Vagina (tissue), 2 donors: ENCODE data around the gene NUTM1.

Experiments used
- CTCF ChIP-seq, 3 experiments: fragments of 450-650 bp in 2 of 3; fragments of 200-600 bp in 1 of 3; sonication (generic) in 1 of 3; IDR thresholded peaks; one replicate each; pipeline ENCODE4 v1.5.1; 2017 to 2019; ENCODE audit warnings: antibody characterized with exemption in 3 of 3, mild to moderate bottlenecking in 2 of 3, moderate library complexity in 2 of 3
- POLR2AphosphoS5 ChIP-seq, 2 donors: sonication (generic); formaldehyde crosslinking; IDR thresholded peaks; one replicate each; pipeline ENCODE4 v1.9.0; 2017; ENCODE audit warnings: antibody characterized with exemption in 2 of 2, mild to moderate bottlenecking in 2 of 2, low read depth in 1 of 2; ENCODE audit not compliant: insufficient read depth in 1 of 2

DNA sequence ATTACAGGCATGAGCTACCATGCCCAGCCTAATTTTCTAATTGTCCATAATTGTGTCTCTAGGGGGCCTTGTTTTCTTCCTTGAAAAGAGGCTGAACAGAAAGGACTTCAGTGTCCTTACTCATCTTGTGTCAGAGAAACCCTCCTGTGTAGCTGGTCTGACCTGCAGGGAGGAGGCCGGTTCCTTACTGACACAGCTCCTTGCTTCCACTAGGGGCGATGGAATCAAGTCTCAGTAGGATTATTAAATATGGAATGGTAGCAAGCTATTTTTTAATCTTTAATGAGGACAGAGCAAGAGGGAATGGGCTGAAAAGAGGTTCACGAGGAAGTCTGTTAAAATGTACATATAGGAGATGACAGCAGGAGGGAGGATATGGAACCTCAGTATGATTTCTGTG is 15.3 kb downstream of the NUTM1 start:
- no peak for TF ChIP-seq CTCF (IDR thresholded peaks at IDR 0.05)
- no peak for TF ChIP-seq POLR2AphosphoS5 (IDR thresholded peaks at IDR 0.05; ENCODE audit: insufficient read depth in 1 of 2, low read depth in 1 of 2)
